ENCODE results near the gene TEKT5. TPM values are rescaled to one million over a fixed set of nuclear protein-coding genes. Genes with fewer than 3 reads are reported as not detected.

Gene TEKT5
- total RNA-seq, 1 donor from 2014 or later: not detected

DNA sequence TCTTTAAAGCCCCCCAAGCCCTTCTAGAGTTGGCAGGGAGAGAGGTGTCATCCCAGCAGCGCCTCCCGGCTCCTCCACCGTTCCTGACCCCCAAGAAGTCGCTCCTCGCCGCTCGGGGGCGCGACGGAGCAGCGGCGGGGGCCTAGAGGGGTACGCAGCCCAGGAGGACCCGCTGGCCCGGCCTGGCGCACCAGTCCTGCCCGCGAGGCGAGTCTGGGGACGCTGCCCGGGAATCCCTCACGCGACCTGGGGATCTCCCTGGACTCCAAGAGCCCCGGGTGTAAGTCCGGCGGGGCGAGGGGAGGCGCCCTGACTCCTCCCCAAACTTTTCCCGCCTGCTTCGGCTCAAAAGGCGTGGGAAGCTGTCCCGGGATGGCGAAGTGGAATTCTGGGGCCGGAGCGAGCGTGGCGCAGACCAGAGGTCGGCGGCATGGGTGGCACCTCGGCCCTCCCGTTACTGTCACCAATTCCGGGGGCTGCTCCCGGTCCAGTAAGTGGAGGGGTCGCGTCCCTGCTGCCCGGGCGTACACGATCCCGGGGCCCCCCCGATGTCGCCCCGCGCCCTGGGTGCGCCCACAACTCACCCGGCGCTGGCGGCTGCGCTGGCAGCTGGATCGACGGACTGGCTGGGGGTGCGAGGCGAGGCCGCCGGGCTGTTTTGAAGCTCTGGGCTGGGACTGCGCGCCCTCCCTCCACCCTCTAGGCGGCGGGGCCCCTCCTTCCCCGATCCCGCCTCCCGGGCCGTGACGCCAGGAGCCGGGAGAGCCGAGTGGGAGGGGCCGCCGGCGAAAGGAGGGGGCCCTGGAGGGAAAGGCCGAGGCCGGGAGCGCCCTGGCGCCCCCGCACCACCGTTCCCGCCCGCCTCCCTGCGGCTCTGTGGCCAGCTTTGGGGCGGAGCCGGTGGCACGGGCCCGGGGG, 114.5 kb downstream of the TEKT5 start, which contains the start of gene EMP2:
Gene EMP2 (minus strand): TSS at position 634 of the 918 bp plus-strand sequence. CDS start 32,981 bp downstream, outside the sequence.
- DNase-seq (ENCODE audit: low spot score): peak; percentile 60

DNA sequence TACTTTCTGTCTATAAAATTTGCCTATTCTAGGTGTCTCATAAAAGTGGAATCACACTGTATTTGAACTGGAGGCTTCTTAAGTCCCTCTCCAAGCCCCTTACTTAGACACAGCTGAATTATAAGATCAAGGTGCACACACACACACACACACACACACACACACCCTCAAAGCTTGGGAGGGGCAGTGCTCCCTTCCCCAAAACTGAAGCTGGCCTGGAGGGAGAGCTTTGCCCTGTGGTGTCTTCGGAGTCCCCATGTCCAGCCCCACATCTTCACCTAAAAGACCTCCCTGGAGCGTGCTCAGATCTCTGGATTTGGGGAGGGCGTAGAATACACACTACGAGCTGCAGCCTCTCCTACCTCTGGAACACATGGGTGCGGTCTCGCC, 115.2 kb downstream of the TEKT5 start:
- no peak for DNase-seq (ENCODE audit: low spot score)

GRCh38 chr16:10578474-10579316, 116.0 kb downstream of the TEKT5 start:
- DNase-seq (ENCODE audit: low spot score): no peak

Other genes starting within 250 kb of the TEKT5 start
- 38.3 TPM for gene EMP2, start 114.3 kb downstream of the TEKT5 start, total RNA-seq
- 27.2 TPM for gene NUBP1, start 48.9 kb upstream of the TEKT5 start, total RNA-seq
- gene TVP23A, start 123.9 kb upstream of the TEKT5 start, total RNA-seq: 0.52 TPM
- gene CIITA, start 182.3 kb upstream of the TEKT5 start, total RNA-seq: 26.9 TPM
- 41.3 TPM for gene DEXI, start 247.5 kb upstream of the TEKT5 start, total RNA-seq
- gene CLEC16A, start 249.6 kb upstream of the TEKT5 start, total RNA-seq: 27.6 TPM

Measured in mucosa of gallbladder (tissue), 1 donor.